ENCODE results near the gene CASP2.

Gene CASP2

DNA sequence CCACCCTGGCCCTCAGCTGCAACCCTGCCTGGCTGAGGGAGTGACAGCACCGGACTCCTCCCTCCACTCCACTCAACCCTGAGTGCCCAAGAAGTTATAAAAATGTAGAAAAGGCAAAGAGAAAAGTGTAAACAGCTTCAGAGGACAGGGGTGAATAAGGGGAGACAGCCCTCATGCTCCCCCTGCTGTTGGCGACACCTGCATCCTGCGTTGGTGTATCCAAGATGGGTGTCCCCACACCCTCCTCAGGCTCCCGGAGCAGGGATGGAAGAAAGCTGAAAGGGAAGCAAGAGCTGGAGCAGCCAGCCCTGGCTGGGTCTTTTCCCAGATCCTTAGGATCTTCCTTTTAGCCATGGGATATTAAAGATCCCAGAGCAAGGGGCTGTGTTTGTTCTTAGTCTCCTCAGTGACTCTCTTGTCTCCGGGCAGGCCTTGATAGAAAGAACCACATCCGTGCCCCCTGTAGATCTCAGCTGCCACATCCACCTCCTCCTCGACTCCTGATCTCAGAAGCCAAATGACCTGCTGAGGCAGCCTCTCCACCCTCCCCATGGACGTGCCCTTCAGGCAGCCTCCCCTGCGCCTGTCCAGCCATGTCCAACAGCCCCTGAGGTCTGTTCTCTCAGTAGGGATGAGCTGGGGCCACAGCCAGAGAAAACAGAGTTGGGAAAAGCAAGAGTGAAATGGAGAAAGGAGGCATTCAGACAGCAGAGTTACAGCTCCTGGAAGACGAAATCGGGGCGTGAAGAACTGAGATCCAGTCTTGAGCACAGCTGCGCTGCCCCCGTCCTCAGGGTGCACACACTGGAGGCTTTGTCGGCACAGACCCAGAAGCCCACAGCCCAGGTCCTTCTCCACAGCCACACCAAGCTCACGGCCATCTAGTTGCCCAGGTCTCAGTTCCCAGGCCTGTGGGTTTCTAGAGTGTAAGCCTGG, 67.6 kb downstream of the CASP2 start:
- Mint-ChIP-seq H3K9me3 (no peaks in the 10 kb centered on the region), H3K27me3 (peaks cover 6% of the 10 kb centered on the region), H3K4me1 (peaks cover 19% of the 10 kb centered on the region), H3K27ac (peak overlapping the region in 1 of 2 donors; percentile 28), H3K4me3 (no peak overlapping the region)
- no peak for DNase-seq
- ATAC-seq = no peak

DNA sequence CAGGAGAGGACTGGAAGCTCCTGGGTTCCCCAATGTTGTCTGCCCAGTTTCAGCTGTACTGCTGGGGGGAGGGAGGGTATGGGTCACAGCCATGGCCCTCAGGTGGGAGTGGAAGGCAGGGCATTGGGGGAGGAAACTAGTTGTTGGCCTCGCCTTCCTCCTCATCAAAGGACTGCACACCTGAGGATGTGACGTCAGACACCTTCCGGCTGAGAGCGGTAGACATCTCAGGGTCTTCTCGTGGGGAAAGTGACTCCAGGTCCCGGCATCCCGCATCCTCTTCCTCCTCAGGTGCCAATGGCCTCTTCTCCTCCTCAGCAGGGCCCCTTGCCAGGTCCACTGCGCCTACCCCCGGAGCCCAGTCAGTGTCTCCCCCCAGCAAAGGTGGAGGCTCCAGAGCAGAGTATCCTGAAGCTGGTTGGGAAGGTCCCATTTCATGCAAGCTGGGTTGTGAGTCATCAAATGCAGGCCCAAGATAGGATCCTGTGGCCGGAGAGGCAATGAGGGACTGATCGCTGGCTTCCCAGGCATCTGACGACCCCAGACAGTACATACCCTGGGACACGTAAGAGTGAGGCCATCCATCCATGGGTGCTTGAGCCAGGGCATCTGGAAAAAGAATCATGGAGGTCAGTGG, 68.4 kb downstream of the CASP2 start:
- ATAC-seq (no peak), DNase-seq (no peak)
- H3K4me1 Mint-ChIP-seq = peaks cover 18% of the 10 kb centered on the region
- peaks cover 13% of the 10 kb centered on the region for H3K27me3 Mint-ChIP-seq
- H3K27ac Mint-ChIP-seq = no peak overlapping the region
- no peak overlapping the region for H3K4me3 Mint-ChIP-seq
- H3K9me3 Mint-ChIP-seq = no peaks in the 10 kb centered on the region

All from stimulated activated naive CD8-positive, alpha-beta T cell treated with anti-CD3 and anti-CD28 coated beads, Interleukin-15, amount 100 ng/mL, for 72 hours (primary cell).